Neutrophil (primary cell): ENCODE data around the gene KIF26A.

Experiments used
- H3K27ac ChIP-seq: fragments of 200-600 bp; sonication (generic); 2 replicates; pipeline ENCODE4 v1.5.1; 2016; ENCODE audit warnings: mild to moderate bottlenecking, moderate library complexity
- H3K27me3 ChIP-seq: fragments of 200-600 bp; sonication (generic); 2 replicates; pipeline ENCODE4 v1.6.0; 2016; ENCODE audit warnings: mild to moderate bottlenecking
- H3K36me3 ChIP-seq: fragments of 200-600 bp; sonication (generic); 2 replicates; pipeline ENCODE4 v1.5.1; 2017
- H3K4me1 ChIP-seq, 2 experiments: fragments of 200-600 bp in 1 of 2; sonication (generic) in 1 of 2; 1 replicate in 1 of 2; 2 replicates in 1 of 2; pipeline versions ENCODE4 v1.5.1 to v1.6.1; 2013 to 2016; ENCODE audit warnings: low read depth in 1 of 2, low read length in 1 of 2, mild to moderate bottlenecking in 1 of 2, moderate library complexity in 1 of 2; ENCODE audit not compliant: control insufficient read depth in 1 of 2, insufficient read depth in 1 of 2
- H3K4me3 ChIP-seq, 2 experiments: fragments of 200-600 bp in 1 of 2; sonication (generic) in 1 of 2; 1 replicate in 1 of 2; 2 replicates in 1 of 2; pipeline ENCODE4 v1.5.1; 2013 to 2016; ENCODE audit warnings: low read depth in 1 of 2, low read length in 1 of 2, mild to moderate bottlenecking in 1 of 2, moderate library complexity in 1 of 2
- H3K9me3 ChIP-seq: fragments of 200-600 bp; sonication (generic); 2 replicates; pipeline ENCODE4 v1.5.1; 2016
- TF ChIP-seq, protein P1 (sequence below): fragments of 200-600 bp; sonication (generic); IDR thresholded peaks from 2 replicates; pipeline ENCODE4 v1.5.1; 2016; ENCODE audit warnings: antibody characterized with exemption

The KIF26A gene

DNA sequence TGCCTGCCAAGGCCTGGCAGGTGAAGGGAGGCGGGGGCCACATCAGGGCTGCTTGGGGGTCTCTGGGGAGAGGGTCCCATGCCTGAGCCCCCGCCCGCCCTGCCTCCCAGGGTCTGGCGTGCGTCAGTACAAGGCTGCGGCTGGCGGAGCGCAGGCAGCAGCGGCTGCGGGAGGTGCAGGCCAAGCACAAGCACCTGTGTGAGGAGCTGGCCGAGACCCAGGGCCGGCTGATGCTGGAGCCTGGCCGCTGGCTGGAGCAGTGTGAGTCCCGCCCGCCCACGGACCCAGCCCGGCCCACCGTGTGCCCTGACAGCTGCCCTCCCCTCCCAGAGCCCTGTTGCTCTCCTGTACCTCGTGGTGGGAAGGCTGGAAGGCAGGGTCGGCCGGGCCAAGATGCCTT lies 40.7 kb downstream of the KIF26A start:
- TF ChIP-seq, protein P1, sequence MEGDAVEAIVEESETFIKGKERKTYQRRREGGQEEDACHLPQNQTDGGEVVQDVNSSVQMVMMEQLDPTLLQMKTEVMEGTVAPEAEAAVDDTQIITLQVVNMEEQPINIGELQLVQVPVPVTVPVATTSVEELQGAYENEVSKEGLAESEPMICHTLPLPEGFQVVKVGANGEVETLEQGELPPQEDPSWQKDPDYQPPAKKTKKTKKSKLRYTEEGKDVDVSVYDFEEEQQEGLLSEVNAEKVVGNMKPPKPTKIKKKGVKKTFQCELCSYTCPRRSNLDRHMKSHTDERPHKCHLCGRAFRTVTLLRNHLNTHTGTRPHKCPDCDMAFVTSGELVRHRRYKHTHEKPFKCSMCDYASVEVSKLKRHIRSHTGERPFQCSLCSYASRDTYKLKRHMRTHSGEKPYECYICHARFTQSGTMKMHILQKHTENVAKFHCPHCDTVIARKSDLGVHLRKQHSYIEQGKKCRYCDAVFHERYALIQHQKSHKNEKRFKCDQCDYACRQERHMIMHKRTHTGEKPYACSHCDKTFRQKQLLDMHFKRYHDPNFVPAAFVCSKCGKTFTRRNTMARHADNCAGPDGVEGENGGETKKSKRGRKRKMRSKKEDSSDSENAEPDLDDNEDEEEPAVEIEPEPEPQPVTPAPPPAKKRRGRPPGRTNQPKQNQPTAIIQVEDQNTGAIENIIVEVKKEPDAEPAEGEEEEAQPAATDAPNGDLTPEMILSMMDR = no peak
- H3K9me3 ChIP-seq = no peaks in the 10 kb centered on the region
- H3K36me3 ChIP-seq = no peaks in the 10 kb centered on the region
- no peaks in the 10 kb centered on the region for H3K4me1 ChIP-seq
- H3K27ac ChIP-seq = no peak overlapping the region
- H3K4me3 ChIP-seq = no peak overlapping the region
- no peaks in the 10 kb centered on the region for H3K27me3 ChIP-seq

DNA sequence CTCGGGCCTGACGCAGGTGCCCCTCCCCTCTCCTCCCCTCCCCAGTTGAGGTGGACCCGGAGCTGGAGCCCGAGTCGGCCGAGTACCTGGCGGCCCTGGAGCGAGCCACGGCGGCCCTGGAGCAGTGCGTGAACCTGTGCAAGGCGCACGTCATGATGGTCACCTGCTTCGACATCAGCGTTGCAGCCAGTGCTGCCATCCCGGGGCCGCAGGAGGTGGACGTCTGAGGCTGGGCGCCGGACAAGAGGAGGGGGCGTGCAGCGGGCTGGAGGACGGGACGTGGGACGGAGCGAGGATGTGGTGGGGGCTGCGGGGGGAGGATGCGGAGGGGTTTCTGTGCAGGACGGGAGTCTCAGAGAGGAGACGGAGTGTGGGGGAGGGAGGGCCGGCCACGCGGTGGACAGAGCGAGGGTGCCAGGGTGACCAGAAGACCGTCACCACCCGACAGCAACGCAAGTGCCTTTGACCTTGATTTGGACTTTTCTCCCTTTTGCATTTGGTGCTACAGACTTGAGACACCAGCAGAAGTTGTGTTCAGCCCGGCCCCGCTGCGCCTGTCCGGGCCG lies 41.3 kb downstream of the KIF26A start:
- Histone ChIP-seq H3K9me3 (no peaks in the 10 kb centered on the region), H3K36me3 (no peaks in the 10 kb centered on the region), H3K4me1 (no peaks in the 10 kb centered on the region), H3K27me3 (no peaks in the 10 kb centered on the region), H3K4me3 (no peak overlapping the region), H3K27ac (no peak overlapping the region)
- TF ChIP-seq, protein P1 = no peak

DNA sequence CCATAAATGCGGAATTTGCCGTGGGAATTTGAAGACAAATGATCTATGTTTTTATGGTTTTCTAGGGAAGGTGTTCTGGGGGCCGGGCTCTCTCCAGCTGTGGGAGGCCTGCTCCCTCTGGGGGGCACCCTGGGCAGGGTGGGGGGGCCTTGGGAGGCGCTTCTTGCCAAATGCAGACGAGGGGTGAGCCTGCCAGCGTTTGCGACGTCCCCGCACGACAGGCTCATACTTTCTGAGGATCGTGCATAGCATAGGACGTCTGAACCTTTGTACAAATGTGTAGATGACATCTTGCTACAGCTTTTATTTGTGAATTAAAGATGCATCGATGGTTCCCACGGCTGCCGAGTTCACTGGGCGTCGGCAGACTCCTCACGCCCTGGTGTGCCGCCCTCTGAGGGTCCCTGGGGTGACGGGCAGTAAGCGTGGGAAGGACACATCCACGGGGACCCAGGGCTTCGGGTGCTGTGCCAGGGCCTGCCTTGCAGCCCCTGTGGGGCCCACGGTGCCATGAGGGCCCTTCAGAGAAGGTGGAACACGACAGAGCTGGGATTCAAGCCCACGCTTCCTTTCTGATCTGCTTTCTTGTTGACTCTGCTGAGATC lies 42.3 kb downstream of the KIF26A start:
- Histone ChIP-seq H3K9me3 (no peaks in the 10 kb centered on the region), H3K36me3 (no peaks in the 10 kb centered on the region), H3K4me1 (no peaks in the 10 kb centered on the region), H3K27me3 (no peaks in the 10 kb centered on the region), H3K4me3 (no peak overlapping the region), H3K27ac (no peak overlapping the region)
- TF ChIP-seq, protein P1 = no peak

DNA sequence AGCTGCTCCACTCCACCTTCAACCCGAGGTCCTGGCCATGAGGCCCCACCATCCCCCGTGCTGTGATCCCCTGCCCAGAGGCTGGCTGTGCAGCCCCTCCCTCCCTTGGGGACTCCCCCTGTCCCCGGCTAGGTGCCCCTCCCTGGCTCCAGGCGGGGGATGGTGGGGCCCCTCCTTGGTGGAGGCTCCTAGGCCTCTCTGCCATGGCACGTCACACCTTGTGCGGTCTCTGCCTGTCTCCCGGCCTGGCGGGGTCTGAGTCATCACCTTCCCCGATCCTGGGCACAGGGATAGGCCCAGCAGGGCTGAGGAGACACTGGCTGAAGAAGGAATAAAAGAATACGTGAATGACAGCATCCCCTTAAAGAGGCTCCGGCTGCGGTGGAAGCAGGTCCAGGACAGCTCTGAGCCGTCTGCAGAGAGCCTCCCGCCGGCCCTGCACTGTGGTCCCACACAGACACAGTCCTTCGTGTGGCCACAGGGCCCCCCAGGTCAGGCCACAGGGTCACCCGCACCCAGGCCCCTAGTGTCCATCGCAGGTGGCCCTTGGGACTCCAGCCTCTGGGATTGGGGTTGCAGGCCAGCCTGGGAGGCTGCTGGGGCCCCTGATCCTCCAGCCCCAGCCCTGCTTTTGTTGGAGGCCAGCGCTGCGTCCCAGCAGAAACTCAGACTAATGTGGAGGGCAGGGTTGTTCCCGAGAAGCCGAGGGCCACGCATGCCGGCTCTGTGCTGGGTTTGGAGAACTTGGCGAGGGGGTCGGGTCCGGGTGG lies 43.6 kb downstream of the KIF26A start:
- TF ChIP-seq, protein P1 = no peak
- H3K4me1 ChIP-seq = no peaks in the 10 kb centered on the region
- H3K27ac ChIP-seq = no peak overlapping the region
- H3K27me3 ChIP-seq = no peaks in the 10 kb centered on the region
- no peak overlapping the region for H3K4me3 ChIP-seq
- H3K36me3 ChIP-seq = no peaks in the 10 kb centered on the region
- H3K9me3 ChIP-seq = no peaks in the 10 kb centered on the region

DNA sequence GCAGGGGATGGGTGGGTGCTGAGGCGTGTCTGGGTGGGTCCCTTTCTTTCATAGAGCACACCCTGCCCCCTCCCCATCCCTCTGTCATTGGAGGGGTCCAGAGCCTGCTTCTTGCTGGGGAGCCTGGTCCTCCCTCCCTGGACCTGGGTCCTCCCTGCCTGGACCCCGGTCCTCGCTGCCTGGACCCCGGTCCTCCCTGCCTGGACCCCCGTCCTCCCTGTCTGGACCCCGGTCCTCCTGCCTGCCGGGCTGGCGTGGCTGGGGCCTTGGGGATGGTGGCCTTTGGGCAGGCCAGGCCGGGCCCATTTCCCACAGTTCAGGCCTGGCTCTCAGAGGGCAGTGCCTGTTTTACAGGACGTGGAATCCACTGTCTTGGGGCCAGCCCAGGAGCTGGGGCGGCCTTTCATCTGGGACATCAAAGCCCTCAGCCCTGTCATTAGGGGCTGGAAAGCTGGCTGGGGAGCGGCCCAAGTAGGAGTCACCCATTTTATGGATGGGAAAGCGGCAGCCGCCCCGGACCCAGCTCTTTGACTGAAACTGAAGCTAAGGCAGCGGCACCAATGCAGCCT lies 44.6 kb downstream of the KIF26A start:
- no peaks in the 10 kb centered on the region for H3K4me1 ChIP-seq
- H3K36me3 ChIP-seq = no peaks in the 10 kb centered on the region
- H3K4me3 ChIP-seq = no peak overlapping the region
- H3K27me3 ChIP-seq = no peaks in the 10 kb centered on the region
- H3K27ac ChIP-seq = no peak overlapping the region
- TF ChIP-seq, protein P1 = no peak
- no peaks in the 10 kb centered on the region for H3K9me3 ChIP-seq
